Breast epithelium (tissue), 3 donors: Measurements from ENCODE around the gene IGLL1.

Experiments used
- POLR2A ChIP-seq: fragments of 450-650 bp; IDR thresholded peaks from one replicate; pipeline ENCODE4 v1.6.1; 2016; ENCODE audit warnings: antibody characterized with exemption, mild to moderate bottlenecking, moderate library complexity
- POLR2AphosphoS5 ChIP-seq, 3 donors: sonication (generic); formaldehyde crosslinking; IDR thresholded peaks; one replicate each; pipeline ENCODE4 v1.6.1; 2017; ENCODE audit warnings: antibody characterized with exemption in 3 of 3
- TF ChIP-seq, protein P1 (sequence below), 3 donors: fragments of 450-650 bp; IDR thresholded peaks; one replicate each; pipeline ENCODE4 v1.5.1; 2016 to 2017; ENCODE audit warnings: antibody characterized with exemption in 3 of 3, mild to moderate bottlenecking in 3 of 3, moderate library complexity in 3 of 3

DNA sequence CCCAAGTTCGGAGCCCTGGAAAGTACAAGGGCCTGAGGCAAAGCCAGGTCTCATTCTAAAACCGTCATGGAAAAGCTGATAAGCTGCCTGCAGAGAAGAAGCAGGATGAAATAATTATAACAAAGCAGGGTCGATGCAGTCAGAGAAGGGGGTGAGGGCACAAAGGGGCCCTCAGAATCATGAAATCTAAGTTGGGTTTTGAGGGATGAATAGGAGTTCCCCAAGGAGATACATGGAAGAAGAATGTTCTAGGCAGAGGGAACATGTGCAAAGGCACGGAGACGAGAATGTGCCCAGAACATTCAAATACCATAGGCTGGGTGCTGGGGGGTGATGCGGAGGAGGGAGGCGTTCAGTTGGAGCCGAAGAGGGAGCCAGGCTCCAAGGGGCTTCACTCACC, 25.0 kb downstream of the IGLL1 start:
- TF ChIP-seq, protein P1, sequence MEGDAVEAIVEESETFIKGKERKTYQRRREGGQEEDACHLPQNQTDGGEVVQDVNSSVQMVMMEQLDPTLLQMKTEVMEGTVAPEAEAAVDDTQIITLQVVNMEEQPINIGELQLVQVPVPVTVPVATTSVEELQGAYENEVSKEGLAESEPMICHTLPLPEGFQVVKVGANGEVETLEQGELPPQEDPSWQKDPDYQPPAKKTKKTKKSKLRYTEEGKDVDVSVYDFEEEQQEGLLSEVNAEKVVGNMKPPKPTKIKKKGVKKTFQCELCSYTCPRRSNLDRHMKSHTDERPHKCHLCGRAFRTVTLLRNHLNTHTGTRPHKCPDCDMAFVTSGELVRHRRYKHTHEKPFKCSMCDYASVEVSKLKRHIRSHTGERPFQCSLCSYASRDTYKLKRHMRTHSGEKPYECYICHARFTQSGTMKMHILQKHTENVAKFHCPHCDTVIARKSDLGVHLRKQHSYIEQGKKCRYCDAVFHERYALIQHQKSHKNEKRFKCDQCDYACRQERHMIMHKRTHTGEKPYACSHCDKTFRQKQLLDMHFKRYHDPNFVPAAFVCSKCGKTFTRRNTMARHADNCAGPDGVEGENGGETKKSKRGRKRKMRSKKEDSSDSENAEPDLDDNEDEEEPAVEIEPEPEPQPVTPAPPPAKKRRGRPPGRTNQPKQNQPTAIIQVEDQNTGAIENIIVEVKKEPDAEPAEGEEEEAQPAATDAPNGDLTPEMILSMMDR (IDR thresholded peaks at IDR 0.05): no peak
- TF ChIP-seq POLR2A: no peak
- TF ChIP-seq POLR2AphosphoS5 (IDR thresholded peaks at IDR 0.05): no peak
